Thyroid gland (tissue), 4 donors: ENCODE measurements around the gene CACNA1I. TPM values are rescaled to one million over a fixed set of nuclear protein-coding genes. Genes with fewer than 3 reads are reported as not detected.

Source experiments
- DNase-seq, 2 donors: peaks; one replicate each; pipeline ENCODE4 v3.0.0-alpha.2; 2019
- H3K27ac ChIP-seq, 3 donors: fragments of 200-600 bp; sonication (generic); 1 replicate in 2 of 3; 2 replicates in 1 of 3; pipeline ENCODE4 v1.5.1; 2016 to 2019; ENCODE audit warnings: mild to moderate bottlenecking in 1 of 3, moderate library complexity in 1 of 3
- H3K27me3 ChIP-seq: fragments of 200-600 bp; sonication (generic); one replicate; pipeline ENCODE4 v1.5.1; 2019
- H3K36me3 ChIP-seq, 2 donors: fragments of 200-600 bp; sonication (generic); one replicate each; pipeline ENCODE4 v1.5.1; 2016 to 2019
- H3K4me1 ChIP-seq, 2 donors: fragments of 200-600 bp; sonication (generic); one replicate each; pipeline ENCODE4 v1.5.1; 2017 to 2019
- H3K4me3 ChIP-seq, 3 donors: fragments of 200-600 bp; sonication (generic); replicated peaks in 1 of 3; 1 replicate in 2 of 3; 2 replicates in 1 of 3; pipeline ENCODE4 v1.5.1; 2016; ENCODE audit warnings: mild to moderate bottlenecking in 1 of 3
- H3K9me3 ChIP-seq: fragments of 200-600 bp; sonication (generic); one replicate; pipeline ENCODE4 v1.5.1; 2017
- CTCF ChIP-seq, 6 experiments: fragments of 200-600 bp in 3 of 6; fragments of 450-650 bp in 3 of 6; sonication (generic) in 3 of 6; IDR thresholded peaks; one replicate each; pipeline ENCODE4 v1.5.1; 2016 to 2019; ENCODE audit warnings: antibody characterized with exemption in 6 of 6, mild to moderate bottlenecking in 2 of 6, inconsistent platforms in 1 of 6, moderate library complexity in 1 of 6
- POLR2A ChIP-seq, 2 donors: fragments of 450-650 bp; IDR thresholded peaks; one replicate each; pipeline ENCODE4 v1.6.1; 2017; ENCODE audit warnings: antibody characterized with exemption in 2 of 2, mild to moderate bottlenecking in 2 of 2, moderate library complexity in 1 of 2
- WGBS, 2 donors: methylation state at CpG; one replicate each; pipeline ENCODE4 v1.1.5; 2017; 5-methylcytosine and 5-hydroxymethylcytosine counted together
- intact Hi-C: fragments of 100-400 bp; cut with DNase I; formaldehyde crosslinking; loops from one replicate; pipeline ENCODE4 v1.15.1; 2023
- total RNA-seq, 4 donors: library from RNA; depleted of rRNA; stranded (reverse); fragments of >200 nt; gene quantifications; one replicate each; pipeline ENCODE4 v1.2.3, GENCODE V29; 2016

CACNA1I gene
- total RNA-seq, 4 donors from 2014 or later: 3.7 to 10.7 (median 6.4) TPM

GRCh38 chr22:39610766-39611165, 40.2 kb downstream of the CACNA1I start:
- no peak overlapping the region for H3K4me3 ChIP-seq
- no peaks in the 10 kb centered on the region for H3K27me3 ChIP-seq
- no peaks in the 10 kb centered on the region for H3K4me1 ChIP-seq
- WGBS, 2 donors: 89 to 93% methylated on average over 4 to 6 of the region's 7 CpGs
- TF ChIP-seq CTCF (IDR thresholded peaks at IDR 0.05): no peak
- TF ChIP-seq POLR2A (IDR thresholded peaks at IDR 0.05): no peak
- H3K36me3 ChIP-seq: no peaks in the 10 kb centered on the region
- intact Hi-C loops: no loop called here
- DNase-seq: no peak
- no peak overlapping the region for H3K27ac ChIP-seq
- H3K9me3 ChIP-seq: no peaks in the 10 kb centered on the region

- no peak overlapping the region for H3K27ac ChIP-seq
- no peaks in the 10 kb centered on the region for H3K27me3 ChIP-seq
- TF ChIP-seq POLR2A (IDR thresholded peaks at IDR 0.05): no peak
- no peak for TF ChIP-seq CTCF (IDR thresholded peaks at IDR 0.05)
- H3K4me1 ChIP-seq: no peaks in the 10 kb centered on the region
- no peak overlapping the region for H3K4me3 ChIP-seq
- intact Hi-C loops: no loop called here
- 85 to 89% methylated on average over 2 to 4 of the region's 4 CpGs for WGBS, 2 donors
- no peak for DNase-seq
- no peaks in the 10 kb centered on the region for H3K9me3 ChIP-seq
- no peaks in the 10 kb centered on the region for H3K36me3 ChIP-seq
Measured at GRCh38 chr22:39611360-39611759, 40.8 kb downstream of the CACNA1I start.

GRCh38 chr22:39612811-39613548, 42.4 kb downstream of the CACNA1I start:
- H3K4me3 ChIP-seq: no peak overlapping the region
- no peaks in the 10 kb centered on the region for H3K36me3 ChIP-seq
- no peaks in the 10 kb centered on the region for H3K9me3 ChIP-seq
- no peak for DNase-seq
- TF ChIP-seq POLR2A (IDR thresholded peaks at IDR 0.05) (no peak), CTCF (IDR thresholded peaks at IDR 0.05) (no peak)
- no peaks in the 10 kb centered on the region for H3K4me1 ChIP-seq
- intact Hi-C loops: no loop called here
- no peak overlapping the region for H3K27ac ChIP-seq
- H3K27me3 ChIP-seq: no peaks in the 10 kb centered on the region
- 79 to 87% methylated on average over 6 to 7 of the region's 7 CpGs for WGBS, 2 donors

- Histone ChIP-seq H3K27ac (no peak overlapping the region), H3K36me3 (no peaks in the 10 kb centered on the region), H3K4me3 (no peak overlapping the region), H3K9me3 (no peaks in the 10 kb centered on the region), H3K27me3 (no peaks in the 10 kb centered on the region), H3K4me1 (no peaks in the 10 kb centered on the region)
- intact Hi-C loops: no loop called here
- WGBS, 2 donors: 89 to 94% methylated on average over 1 to 10 of the region's 10 CpGs
- no peak for DNase-seq
- TF ChIP-seq CTCF (IDR thresholded peaks at IDR 0.05) (no peak), POLR2A (IDR thresholded peaks at IDR 0.05) (no peak)
Measured at GRCh38 chr22:39613549-39613921, 43.0 kb downstream of the CACNA1I start.

GRCh38 chr22:39614442-39614841, 43.9 kb downstream of the CACNA1I start:
- H3K4me1 ChIP-seq: no peaks in the 10 kb centered on the region
- no peaks in the 10 kb centered on the region for H3K9me3 ChIP-seq
- no peak for DNase-seq
- no peak overlapping the region for H3K27ac ChIP-seq
- no peaks in the 10 kb centered on the region for H3K36me3 ChIP-seq
- H3K27me3 ChIP-seq: no peaks in the 10 kb centered on the region
- TF ChIP-seq CTCF (IDR thresholded peaks at IDR 0.05): no peak
- TF ChIP-seq POLR2A (IDR thresholded peaks at IDR 0.05): no peak
- intact Hi-C loops: no loop called here
- no peak overlapping the region for H3K4me3 ChIP-seq
- 58 to 78% methylated on average over 2 to 4 of the region's 4 CpGs for WGBS, 2 donors
